ENCODE data around the gene SYCP2L.
"Not testable (repeated sequence)": the region's sequence is repeated elsewhere in the genome, so short reads cannot be mapped to it uniquely, and the experiment has no call there.

Gene SYCP2L

DNA sequence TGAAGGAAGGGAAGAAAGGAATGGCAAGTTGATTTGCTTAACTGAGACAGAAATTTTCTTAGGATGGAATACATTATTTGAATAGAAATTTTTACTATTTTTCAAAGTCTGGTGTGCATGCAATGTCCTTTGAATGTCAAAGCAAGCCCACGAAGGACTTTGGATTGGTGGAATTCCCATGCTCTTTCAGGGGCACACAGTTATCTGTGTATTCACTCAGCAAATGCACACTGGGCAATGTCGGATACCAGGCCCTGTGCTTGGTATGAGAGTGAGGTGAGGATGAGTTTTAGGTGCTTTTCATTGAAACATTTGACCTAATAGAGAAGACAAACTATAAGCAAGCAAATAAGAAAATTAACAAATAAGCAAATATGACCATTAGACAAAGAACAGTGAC lies 73.3 kb downstream of the SYCP2L start:
- no peak for DNase-seq

DNA sequence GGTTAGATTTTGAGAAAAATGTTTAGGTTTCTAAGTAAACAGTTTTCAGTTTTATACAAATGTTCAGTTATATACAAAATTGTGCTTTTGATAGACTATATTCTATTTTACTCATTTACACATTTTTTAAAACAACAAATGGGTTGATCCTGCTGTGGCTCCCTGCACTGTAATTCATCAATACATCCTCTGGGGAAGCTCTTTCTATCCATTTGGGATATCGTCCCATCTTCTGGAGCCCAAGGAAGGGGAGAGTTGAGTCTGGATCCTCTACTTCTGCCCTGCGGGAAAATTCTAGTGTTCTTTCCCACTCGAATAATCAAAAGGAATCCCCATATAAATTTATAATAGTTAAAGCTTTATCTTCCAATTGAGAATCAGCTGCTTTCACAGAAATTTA lies 75.0 kb downstream of the SYCP2L start:
- DNase-seq = no peak

GRCh38 chr6:10962673-10963072 lies 75.8 kb downstream of the SYCP2L start:
- DNase-seq = no peak

- no peak for DNase-seq
Measured at GRCh38 chr6:10963113-10963512, 76.3 kb downstream of the SYCP2L start.

DNA sequence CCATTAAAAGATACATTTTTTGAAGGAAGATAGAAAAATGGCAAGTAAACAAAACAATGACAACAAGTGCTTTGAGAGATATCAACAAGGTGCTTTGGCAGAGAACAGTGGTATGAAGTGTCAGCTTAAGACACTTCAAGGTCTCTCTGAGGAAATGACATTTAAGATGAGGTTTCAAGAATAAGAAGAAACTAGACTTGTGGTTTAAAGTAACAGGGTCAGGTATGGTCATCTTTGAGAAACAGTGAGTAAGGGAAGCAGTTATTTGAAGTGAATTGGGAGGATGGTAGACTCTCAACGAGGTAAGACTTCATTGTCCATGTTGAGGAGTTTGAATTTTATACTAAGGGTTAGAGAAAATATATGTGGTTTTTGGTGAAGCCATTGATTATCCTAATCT lies 77.8 kb downstream of the SYCP2L start:
- no peak for DNase-seq

- no peak for DNase-seq
Measured at GRCh38 chr6:10968776-10969175, 81.9 kb downstream of the SYCP2L start.

GRCh38 chr6:10970731-10971130 lies 83.9 kb downstream of the SYCP2L start:
- DNase-seq = no peak

DNA sequence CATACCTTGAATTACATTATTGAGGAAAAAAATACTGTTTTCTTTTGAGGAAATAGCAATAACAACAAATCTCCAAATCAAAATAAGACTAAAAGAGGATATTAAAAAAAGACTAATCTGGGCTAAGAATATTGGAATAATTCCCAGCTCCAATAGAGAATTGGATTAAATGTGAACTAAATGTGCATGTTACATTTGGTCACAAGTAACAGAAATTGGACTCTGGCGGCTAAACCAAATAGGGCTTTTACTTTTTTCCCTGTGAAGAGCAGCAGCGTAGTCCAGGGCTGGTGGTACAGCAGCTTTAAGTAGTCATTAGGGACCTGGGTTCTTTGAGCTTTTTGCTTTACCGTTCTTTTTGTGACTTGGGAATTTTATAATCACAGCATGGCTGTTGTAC lies 85.3 kb downstream of the SYCP2L start:
- DNase-seq = no peak

GRCh38 chr6:10976571-10976970 lies 89.7 kb downstream of the SYCP2L start:
- no peak for DNase-seq

DNA sequence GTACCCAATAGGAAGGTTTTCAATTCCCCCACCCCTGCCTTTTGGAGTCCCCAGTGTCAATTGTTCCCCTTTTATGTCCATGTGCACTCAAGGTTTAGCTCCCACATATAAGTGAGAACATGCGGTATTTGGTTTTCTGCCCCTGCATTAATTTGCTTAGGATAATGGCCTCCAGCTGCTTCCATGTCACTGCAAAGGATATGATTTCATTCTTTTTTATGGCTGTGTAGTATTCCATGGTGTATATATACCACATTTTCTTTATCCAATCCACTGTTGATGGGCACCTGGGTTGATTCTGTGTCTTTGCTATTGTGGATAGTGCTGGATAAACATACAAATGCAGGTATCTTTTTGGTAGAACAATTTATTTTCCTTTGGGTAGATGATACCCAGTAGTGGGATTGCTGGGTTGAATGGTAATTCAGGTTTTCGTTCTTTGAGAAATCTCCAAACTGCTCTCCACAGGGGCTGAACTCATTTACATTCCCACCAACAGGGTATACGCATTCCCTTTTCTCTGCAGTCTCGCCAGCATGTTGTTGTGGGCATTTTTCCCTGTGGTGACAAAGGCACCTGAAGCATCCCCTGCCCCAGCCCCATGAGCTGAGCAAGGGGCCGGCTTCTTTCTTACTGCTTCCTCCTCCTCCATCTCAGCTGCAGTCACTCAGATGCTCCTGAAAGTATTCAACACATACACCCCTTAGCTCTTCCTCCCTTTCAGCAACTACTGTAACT lies 90.5 kb downstream of the SYCP2L start:
- no peak for DNase-seq

GRCh38 chr6:10979603-10980002 lies 92.8 kb downstream of the SYCP2L start:
- DNase-seq = no peak

- no peak for DNase-seq
Measured at GRCh38 chr6:10981409-10981808, 94.6 kb downstream of the SYCP2L start.

- not testable (repeated sequence) for DNase-seq
Measured at GRCh38 chr6:10984959-10985358, 98.1 kb downstream of the SYCP2L start.

GRCh38 chr6:10989587-10989986 lies 102.7 kb downstream of the SYCP2L start:
- DNase-seq = no peak

GRCh38 chr6:10991115-10991514 lies 104.3 kb downstream of the SYCP2L start:
- DNase-seq = no peak

GRCh38 chr6:10993896-10994295 lies 107.0 kb downstream of the SYCP2L start:
- no peak for DNase-seq

- DNase-seq = no peak
Measured at GRCh38 chr6:10995114-10995707, 108.4 kb downstream of the SYCP2L start.

GRCh38 chr6:10999994-11000393 lies 113.1 kb downstream of the SYCP2L start:
- DNase-seq = no peak

DNA sequence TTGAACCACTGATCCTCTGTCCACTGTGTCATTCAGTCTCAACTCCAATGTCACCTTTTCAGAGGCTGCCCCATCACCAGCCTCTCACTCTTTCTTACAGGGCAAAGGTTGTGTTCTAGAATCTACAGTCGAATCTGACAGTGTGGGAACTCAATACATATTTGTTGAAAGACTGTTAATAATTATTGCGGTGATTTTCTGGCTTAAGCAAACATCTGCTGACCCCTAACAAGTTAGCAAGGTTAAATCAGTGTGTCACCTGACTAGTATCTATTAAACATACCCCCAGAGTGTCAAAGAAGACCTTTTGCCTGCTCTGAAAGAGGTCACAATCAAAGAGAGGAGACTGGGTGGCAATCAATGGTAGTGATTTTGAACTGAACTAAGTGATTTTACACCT lies 115.3 kb downstream of the SYCP2L start:
- no peak for DNase-seq

DNA sequence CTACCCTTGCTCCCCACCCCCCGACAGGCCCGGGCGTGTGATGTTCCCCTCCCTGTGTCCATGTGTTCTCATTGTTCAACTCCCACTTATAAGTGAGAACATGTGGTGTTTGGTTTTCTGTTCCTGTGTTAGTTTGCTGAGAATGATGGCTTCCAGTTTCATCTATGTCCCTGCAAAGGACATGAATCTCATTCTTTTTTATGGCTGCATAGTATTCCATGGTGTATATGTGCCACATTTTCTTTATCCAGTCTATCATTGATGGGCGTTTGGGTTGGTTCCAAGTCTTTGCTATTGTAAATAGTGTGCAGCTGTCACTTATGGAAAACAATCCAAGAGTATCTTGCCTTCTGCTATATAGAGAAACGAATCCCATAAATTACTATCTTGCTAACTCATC lies 116.4 kb downstream of the SYCP2L start:
- DNase-seq = not testable (repeated sequence)

DNA sequence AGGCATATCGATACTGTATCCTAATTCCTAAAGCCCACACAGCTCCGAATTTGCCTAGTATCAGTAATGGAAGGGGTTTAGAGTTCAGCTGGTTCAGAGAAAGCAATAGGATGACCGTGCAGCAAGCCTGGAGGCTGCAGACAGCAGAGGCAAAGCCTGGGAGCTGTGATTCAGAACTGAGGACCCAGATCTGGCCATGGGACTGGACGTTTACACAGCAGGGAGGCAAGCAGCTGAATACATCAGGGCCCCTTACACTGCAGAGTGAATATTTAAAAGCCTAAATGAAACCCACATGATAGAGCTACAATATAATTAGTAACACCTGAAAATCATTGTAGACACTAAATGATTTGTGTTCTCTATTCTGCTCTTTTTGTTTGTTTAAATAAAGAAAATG lies 119.2 kb downstream of the SYCP2L start:
- no peak for DNase-seq

- DNase-seq = no peak
Measured at GRCh38 chr6:11007715-11008608, 121.1 kb downstream of the SYCP2L start.

GRCh38 chr6:11008821-11009220 lies 122.0 kb downstream of the SYCP2L start:
- no peak for DNase-seq

DNA sequence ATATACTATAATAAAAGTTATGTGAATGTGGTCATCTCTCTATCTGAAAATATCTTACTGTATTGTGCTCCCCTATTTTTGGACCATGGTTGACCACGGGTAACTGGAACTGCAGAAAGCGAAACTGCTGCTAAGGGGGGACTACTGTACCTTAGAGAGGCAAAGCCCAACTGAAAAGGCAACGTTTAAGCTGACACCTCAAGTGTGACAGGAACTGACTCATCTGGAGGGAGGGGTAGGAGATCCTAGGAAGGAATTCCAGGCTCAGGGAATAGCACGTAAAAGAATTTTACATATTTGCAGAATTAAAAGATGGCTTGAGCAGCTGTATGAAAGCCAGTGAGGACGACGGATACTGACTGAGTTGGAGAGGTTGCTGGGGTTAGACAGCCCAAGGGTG lies 122.5 kb downstream of the SYCP2L start:
- DNase-seq = no peak

Data from activated CD8-positive, alpha-beta memory T cell treated with anti-CD3 and anti-CD28 coated beads, Interleukin-2, amount 50 U/mL, for 4 hours (primary cell).